Measurements from ENCODE around the gene VRK1.

Gene VRK1

GRCh38 chr14:96796851-96797581 lies at the start of gene VRK1:
VRK1 (plus strand) TSS chr14:96797382; CDS start chr14:96833472, 36,090 bp downstream.
- FAIRE-seq (no peak), DNase-seq (ENCODE audit: insufficient read length, low spot score) (peak; percentile 58)
- TF ChIP-seq, protein P1, sequence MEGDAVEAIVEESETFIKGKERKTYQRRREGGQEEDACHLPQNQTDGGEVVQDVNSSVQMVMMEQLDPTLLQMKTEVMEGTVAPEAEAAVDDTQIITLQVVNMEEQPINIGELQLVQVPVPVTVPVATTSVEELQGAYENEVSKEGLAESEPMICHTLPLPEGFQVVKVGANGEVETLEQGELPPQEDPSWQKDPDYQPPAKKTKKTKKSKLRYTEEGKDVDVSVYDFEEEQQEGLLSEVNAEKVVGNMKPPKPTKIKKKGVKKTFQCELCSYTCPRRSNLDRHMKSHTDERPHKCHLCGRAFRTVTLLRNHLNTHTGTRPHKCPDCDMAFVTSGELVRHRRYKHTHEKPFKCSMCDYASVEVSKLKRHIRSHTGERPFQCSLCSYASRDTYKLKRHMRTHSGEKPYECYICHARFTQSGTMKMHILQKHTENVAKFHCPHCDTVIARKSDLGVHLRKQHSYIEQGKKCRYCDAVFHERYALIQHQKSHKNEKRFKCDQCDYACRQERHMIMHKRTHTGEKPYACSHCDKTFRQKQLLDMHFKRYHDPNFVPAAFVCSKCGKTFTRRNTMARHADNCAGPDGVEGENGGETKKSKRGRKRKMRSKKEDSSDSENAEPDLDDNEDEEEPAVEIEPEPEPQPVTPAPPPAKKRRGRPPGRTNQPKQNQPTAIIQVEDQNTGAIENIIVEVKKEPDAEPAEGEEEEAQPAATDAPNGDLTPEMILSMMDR (IDR thresholded peaks at IDR 0.05; ENCODE audit: insufficient read depth, missing control alignments) = no peak

DNA sequence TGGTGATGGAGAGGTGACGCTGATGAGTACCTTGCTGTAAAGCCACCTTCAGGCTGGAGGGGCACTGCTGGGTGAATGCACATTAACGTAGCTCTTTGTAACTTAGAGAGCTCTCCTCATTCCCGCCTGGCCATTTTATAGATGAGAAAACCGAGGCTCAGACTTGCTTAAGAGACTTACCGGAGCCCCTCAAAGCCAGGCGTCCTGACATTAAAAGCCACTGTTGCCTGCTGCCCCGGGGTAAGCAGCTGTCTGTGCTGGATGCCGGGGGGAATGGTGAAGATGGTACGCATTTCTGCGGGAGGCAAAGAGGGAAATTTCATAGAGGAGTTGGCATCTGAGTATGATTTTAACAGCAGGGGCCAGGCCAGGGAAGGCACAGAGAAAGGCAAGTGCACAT lies 49.6 kb upstream of the VRK1 start:
- DNase-seq (ENCODE audit: insufficient read length, low spot score) = no peak
- TF ChIP-seq, protein P1 (IDR thresholded peaks at IDR 0.05; ENCODE audit: insufficient read depth, missing control alignments) = no peak
- FAIRE-seq = no peak

- TF ChIP-seq, protein P1 (IDR thresholded peaks at IDR 0.05; ENCODE audit: insufficient read depth, missing control alignments) = no peak
- DNase-seq (ENCODE audit: insufficient read length, low spot score) (no peak), FAIRE-seq (no peak)
Observed at GRCh38 chr14:96748362-96748761, 48.8 kb upstream of the VRK1 start.

- TF ChIP-seq, protein P1 (IDR thresholded peaks at IDR 0.05; ENCODE audit: insufficient read depth, missing control alignments) = no peak
- DNase-seq (ENCODE audit: insufficient read length, low spot score) (no peak), FAIRE-seq (no peak)
Observed at GRCh38 chr14:96751505-96751904, 45.7 kb upstream of the VRK1 start.

DNA sequence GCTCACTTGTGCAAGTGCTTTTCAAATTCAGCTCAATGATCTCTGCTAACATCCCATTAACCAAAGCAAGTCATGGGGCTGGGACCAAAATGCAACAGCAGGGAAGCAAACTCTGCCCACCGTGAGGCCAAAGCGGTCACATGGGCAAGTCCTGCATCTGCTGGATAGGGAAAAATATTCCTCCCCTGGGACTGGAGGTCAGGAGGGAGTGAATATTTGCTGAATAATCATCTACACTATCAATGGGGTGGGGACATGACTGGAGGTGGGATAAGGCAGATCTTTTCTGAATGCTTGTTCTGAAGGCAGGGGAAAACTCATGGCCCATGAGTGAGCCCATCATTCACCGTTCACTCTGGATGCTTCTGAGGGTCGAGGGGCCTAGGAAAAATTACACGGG lies 45.1 kb upstream of the VRK1 start:
- FAIRE-seq = no peak
- no peak for DNase-seq (ENCODE audit: insufficient read length, low spot score)
- TF ChIP-seq, protein P1 (IDR thresholded peaks at IDR 0.05; ENCODE audit: insufficient read depth, missing control alignments) = no peak

DNA sequence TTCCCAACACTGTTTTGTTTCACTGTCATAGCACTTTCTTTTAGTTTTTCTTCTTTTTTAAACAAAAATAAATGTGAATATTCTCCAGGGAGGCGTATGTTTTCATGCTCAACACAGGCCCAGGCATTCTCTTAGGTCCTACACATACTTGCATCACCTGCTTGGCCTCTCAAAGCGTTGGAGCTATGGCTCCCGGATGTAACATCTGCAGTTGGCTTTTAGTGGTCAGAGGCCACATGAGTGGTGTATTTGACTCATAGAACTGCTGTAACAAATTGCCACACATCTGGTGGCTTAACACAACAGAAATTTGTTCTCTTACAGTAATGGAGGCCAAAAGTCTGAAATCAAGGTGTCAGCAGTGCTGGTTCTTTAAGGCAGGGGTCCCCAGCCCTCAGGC lies 44.6 kb upstream of the VRK1 start:
- FAIRE-seq = no peak
- TF ChIP-seq, protein P1 (IDR thresholded peaks at IDR 0.05; ENCODE audit: insufficient read depth, missing control alignments) = no peak
- DNase-seq (ENCODE audit: insufficient read length, low spot score) = no peak

GRCh38 chr14:96754162-96754844 lies 42.9 kb upstream of the VRK1 start:
- TF ChIP-seq, protein P1 (IDR thresholded peaks at IDR 0.05; ENCODE audit: insufficient read depth, missing control alignments) = no peak
- FAIRE-seq = peak; percentile 58
- DNase-seq (ENCODE audit: insufficient read length, low spot score) = no peak

Data from D721Med (cell line).